ENCODE measurements around the gene MAGEA9B.
"Not testable (repeated sequence)": the region's sequence is repeated elsewhere in the genome, so short reads cannot be mapped to it uniquely, and the experiment has no call there.

MAGEA9B gene, protein sequence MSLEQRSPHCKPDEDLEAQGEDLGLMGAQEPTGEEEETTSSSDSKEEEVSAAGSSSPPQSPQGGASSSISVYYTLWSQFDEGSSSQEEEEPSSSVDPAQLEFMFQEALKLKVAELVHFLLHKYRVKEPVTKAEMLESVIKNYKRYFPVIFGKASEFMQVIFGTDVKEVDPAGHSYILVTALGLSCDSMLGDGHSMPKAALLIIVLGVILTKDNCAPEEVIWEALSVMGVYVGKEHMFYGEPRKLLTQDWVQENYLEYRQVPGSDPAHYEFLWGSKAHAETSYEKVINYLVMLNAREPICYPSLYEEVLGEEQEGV

GRCh38 chrX:149587359-149587758 is at the start of gene MAGEA9B:
Gene MAGEA9B, minus strand, starts transcription at chrX:149587459. Its CDS starts 4,280 bp downstream, at chrX:149583179.
- not testable (repeated sequence) for DNase-seq (ENCODE audit: low spot score)

DNA sequence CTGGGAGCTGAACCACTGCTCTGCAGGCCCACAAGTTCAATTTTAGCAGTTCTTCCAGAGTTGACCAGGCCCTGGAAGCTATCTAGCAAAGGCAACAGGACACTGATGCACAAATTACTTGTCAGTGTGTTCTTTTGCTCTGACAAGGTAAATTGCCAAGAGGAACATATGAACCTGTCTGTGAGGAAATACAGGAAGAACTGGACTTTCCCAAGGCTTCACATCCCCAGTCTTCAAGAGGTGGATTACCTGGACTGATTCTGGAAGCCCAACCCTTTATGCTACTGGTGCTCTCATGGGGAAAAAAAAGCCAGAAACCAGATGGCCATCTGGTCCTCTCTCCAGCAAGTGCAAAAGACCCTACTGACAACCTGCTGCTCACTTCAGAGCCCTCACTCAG is 46.3 kb upstream of the MAGEA9B start:
- DNase-seq (ENCODE audit: low spot score) (no peak), FAIRE-seq (no peak)

More at GRCh38 chrX:149587359-149587758, at the start of gene MAGEA9B:
- not testable (repeated sequence) for FAIRE-seq

GRCh38 chrX:149631234-149632165 is 44.2 kb upstream of the MAGEA9B start, which contains the start of gene TMEM185A:
Gene TMEM185A, minus strand, starts transcription at chrX:149631792. Its CDS starts 212 bp downstream, at chrX:149631580.
- DNase-seq (ENCODE audit: low spot score) (peak; percentile 53), FAIRE-seq (no peak)

GRCh38 chrX:149630681-149631233 is 43.5 kb upstream of the MAGEA9B start:
- no peak for FAIRE-seq
- peak; percentile 5 for DNase-seq (ENCODE audit: low spot score)

GRCh38 chrX:149629730-149630387 is 42.6 kb upstream of the MAGEA9B start:
- DNase-seq (ENCODE audit: low spot score) (no peak), FAIRE-seq (no peak)

GRCh38 chrX:149628768-149629167 is 41.5 kb upstream of the MAGEA9B start:
- no peak for FAIRE-seq
- no peak for DNase-seq (ENCODE audit: low spot score)

GRCh38 chrX:149628280-149628679 is 41.0 kb upstream of the MAGEA9B start:
- DNase-seq (ENCODE audit: low spot score) (no peak), FAIRE-seq (no peak)

DNA sequence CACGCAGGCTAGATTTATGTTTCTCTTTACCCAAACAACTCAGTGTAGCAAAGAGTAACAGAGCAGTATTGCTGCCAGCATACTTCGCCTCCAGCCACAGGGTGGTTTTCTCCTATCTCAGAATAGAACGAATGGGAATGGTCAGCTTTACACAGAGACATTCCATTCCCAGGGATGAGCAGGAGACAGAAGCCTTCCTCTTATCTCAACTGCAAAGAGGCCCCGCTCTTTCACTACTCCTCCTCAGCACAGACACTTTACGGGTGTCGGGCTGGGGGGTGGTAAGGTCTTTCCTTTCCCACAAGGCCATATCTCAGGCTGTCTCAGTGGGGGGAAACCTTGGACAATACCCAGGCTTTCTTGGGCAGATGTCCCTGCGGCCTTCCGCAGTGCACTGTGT is 39.6 kb upstream of the MAGEA9B start:
- not testable (repeated sequence) for FAIRE-seq; DNase-seq (ENCODE audit: low spot score)

DNA sequence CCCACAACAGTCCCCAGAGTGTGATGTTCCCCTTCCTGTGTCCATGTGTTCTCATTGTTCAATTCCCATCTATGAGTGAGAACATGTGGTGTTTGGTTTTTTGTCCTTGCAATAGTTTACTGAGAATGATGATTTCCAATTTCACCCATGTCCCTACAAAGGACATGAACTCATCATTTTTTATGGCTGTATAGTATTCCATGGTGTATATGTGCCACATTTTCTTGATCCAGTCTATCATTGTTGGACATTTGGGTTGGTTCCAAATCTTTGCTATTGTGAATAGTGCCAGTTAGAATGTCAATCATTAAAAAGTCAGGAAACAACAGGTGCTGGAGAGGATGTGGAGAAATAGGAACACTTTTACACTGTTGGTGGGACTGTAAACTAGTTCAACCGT is 32.4 kb upstream of the MAGEA9B start:
- FAIRE-seq; DNase-seq (ENCODE audit: low spot score): not testable (repeated sequence)

DNA sequence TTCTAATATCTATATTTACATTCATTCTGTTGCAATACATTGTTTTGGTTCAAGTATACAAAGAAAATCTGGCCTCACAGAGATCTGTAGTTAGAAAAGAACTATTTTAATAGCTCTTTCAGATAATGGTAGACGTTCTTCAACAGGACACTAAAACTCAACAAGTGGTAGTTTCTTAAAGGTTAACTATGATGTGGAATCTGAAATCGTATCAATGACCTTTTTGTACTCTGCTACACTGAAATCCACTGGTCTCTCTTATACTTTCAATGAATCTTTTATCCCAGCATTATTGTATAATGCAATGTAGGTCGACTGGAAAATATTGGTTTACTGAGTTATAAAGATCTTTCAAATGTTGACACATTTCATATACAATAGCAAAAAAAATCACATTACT is 31.6 kb upstream of the MAGEA9B start:
- FAIRE-seq: no peak
- DNase-seq (ENCODE audit: low spot score): no peak

DNA sequence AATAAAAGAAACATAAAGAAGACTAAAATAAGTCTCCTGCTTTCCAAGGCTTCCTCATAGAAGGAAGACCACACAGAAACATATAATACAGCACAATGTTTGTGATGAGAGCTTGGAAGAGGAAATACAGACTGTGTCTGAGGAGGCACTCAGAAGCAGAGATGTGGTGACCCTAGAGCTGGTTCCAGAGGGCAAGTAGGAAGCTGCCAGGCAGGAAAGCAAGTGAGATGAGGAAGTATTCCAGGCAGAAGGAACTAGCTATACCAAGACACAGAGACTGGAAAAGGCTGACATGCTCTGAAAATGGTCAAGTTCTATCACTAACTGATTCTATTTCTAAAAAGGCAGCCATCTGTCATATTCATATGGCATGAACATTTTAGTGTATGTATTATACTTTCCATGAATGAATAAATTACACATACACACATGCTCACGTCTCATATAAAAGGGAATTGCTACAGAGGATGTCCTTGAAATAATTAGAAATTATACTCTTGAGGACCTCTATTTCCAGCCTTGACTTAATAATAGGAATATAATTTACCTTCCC is 24.4 kb upstream of the MAGEA9B start:
- no peak for FAIRE-seq
- DNase-seq (ENCODE audit: low spot score): no peak

GRCh38 chrX:149610511-149610910 is 23.3 kb upstream of the MAGEA9B start:
- DNase-seq (ENCODE audit: low spot score) (no peak), FAIRE-seq (no peak)

DNA sequence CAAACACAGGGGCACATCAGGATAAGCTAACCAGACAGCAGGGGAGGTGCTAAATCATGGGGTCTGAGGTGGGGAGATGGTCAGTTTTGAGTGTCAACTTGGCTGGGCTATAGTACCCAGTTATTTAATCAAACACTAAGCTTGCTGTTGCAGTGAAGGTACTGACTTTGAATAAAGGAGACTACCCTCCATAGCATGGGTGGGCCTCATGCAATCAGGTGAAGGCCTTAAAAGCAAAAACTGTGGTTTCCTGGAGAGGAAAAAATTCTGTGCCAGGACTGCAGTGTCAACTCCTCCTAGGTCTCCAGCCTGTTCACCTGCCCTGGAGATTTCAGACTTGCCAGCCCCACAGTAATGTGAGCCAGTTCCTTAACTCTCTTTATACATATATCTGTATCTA is 20.4 kb upstream of the MAGEA9B start:
- FAIRE-seq (no peak), DNase-seq (ENCODE audit: low spot score) (no peak)

GRCh38 chrX:149605248-149605885 is 18.1 kb upstream of the MAGEA9B start:
- not testable (repeated sequence) for DNase-seq (ENCODE audit: low spot score); FAIRE-seq

- not testable (repeated sequence) for DNase-seq (ENCODE audit: low spot score); FAIRE-seq
Observed at GRCh38 chrX:149598603-149599002, 11.3 kb upstream of the MAGEA9B start.

- DNase-seq (ENCODE audit: low spot score); FAIRE-seq: not testable (repeated sequence)
Observed at GRCh38 chrX:149595943-149596342, 8.7 kb upstream of the MAGEA9B start.

DNA sequence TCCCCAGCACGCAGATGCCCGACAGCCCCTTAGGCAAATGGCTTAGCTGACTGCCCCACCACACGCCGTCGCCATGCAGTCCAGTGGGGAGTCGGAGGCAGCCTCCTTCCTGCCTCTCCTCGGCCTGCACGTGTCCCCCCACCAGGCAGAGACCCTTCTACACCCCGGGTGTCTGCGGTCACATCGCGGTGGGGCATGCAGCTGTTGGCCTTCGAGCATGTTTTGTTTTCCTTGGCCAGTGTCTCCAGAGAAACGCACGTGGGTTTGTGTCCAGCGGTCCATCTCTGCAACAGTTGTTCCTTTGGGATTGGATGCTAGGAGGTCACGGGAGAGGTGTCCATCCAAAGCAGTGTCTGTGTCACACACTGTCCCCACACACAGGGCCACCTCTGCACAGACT is 8.0 kb upstream of the MAGEA9B start, which contains the start of gene HSFX2:
TSS of gene HSFX2 (minus strand) at position 101 of the 400 bp plus-strand sequence. CDS start 614 bp downstream, outside the sequence.
- FAIRE-seq: not testable (repeated sequence)

DNA sequence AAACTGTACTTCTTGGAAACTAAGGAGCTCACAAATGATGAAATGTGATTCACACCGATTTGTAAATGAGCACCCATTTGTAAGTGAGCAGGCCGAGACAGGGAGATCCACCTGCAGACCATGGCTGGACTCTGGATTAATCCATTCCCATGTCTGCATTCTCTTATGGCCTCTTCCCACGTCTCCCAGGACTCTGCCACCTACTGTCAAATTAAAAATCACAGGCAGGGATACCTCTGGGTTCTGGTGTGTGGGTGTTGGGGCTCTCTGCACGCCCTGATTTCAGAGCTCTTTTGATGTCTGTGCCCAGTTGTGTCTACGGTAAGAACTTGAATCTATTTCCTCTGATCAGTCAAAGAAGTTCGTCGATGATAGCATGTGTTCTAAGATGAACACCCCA is 3.7 kb upstream of the MAGEA9B start:
- not testable (repeated sequence) for DNase-seq (ENCODE audit: low spot score); FAIRE-seq

More for the DNA sequence above, 8.0 kb upstream of the MAGEA9B start, which contains the start of gene HSFX2:
- DNase-seq (ENCODE audit: low spot score): not testable (repeated sequence)

DNA sequence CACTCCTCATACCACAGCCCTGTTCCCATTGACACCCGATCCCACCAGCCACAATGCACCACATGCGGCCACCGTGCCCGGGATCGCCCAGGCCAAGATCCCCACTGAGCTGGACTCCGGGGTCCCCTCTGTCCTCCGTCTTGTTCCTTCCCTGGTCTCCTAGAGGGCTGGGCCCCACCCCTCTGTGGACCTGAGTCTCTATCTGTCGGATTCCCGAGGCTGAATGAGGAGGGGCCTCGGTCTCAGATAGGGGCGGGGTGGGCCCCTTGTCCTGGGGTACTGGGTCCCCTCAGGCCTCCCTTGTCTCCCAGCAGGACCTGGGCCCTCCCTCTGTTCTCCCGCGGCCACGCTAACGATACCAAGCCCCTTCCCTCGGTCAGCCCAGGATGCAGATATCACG is 1.6 kb downstream of the MAGEA9B start:
- FAIRE-seq; DNase-seq (ENCODE audit: low spot score): not testable (repeated sequence)

DNA sequence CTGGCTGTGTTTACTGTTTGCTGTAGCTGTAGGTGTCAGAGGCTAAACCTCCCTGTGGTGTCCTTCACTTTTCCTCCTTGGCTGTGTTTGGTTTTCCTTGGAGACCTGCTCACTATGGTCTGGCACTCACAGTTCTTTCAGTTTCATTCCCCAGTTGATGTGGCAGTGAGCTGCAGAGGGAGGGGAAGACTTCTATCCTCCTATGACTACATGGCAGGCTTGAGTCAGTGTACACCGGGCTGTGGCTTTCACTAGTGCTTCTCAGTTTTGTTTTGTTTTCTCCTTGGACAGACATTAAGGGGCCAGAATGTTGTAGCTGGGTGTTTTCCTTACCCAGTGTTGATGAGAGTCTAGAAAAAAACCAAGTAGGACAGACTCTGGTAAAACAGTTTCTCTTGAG is 13.8 kb downstream of the MAGEA9B start:
- DNase-seq (ENCODE audit: low spot score); FAIRE-seq: not testable (repeated sequence)

Measured in urothelium cell line (cell line).